Activated naive CD4-positive, alpha-beta T cell treated with anti-CD3 and anti-CD28 coated beads, Interleukin-2, amount 10 ng/mL, durations not matched to agents 5 hours and 36 hours (primary cell): Measurements from ENCODE around the gene CTNNBL1. TPM values are rescaled to one million over a fixed set of nuclear protein-coding genes. Genes with fewer than 3 reads are reported as not detected.

Source experiments
- total RNA-seq, 2 experiments: library from RNA; stranded (reverse); gene quantifications; one replicate each; pipeline ENCODE4 v1.2.3, GENCODE V29; 2021

CTNNBL1 gene
- total RNA-seq, result 10 to 100 TPM; 58.0 to 58.4 TPM

GRCh38 chr20:37693635-37694626, at the start of gene CTNNBL1:
CTNNBL1 (plus strand) TSS chr20:37694030; CDS start chr20:37694123, 93 bp downstream.

GRCh38 chr20:37902504-37903313, 208.9 kb downstream of the CTNNBL1 start, which contains the start of gene VSTM2L:
VSTM2L (plus strand) TSS chr20:37903127; CDS start chr20:37903351, 224 bp downstream.

Other genes with a start within 250 kb of the CTNNBL1 start
- under 1 TPM in 1 of 2 experiments, not detected in 1; 0.20 TPM for gene NNAT, start 172.8 kb upstream of the CTNNBL1 start, total RNA-seq
- gene BLCAP, start 166.2 kb upstream of the CTNNBL1 start, total RNA-seq, result 10 to 100 TPM; 43.5 to 46.8 TPM
- not detected for gene VSTM2L, start 209.1 kb downstream of the CTNNBL1 start, total RNA-seq